Panc1 (cell line): ENCODE measurements around the gene BMP7. TPM values are rescaled to one million over a fixed set of nuclear protein-coding genes. Genes with fewer than 3 reads are reported as not detected.

Source experiments
- ATAC-seq: fragments of 200-7000 bp; cut with Tn5 transposase; 2 replicates; pipeline ENCODE4 v1.9.1; 2020; ENCODE audit warnings: mild to moderate bottlenecking, moderate library complexity
- BruUV-seq: library from RNA; stranded (reverse); fragments of 400-500 nt; replicated peaks from 2 replicates; lab custom pipeline; 2021; lab: Mats Ljungman, UMichigan
- CTCF ChIA-PET: fragments of 300-600 bp; sonication (Branson Sonifier 250); formaldehyde crosslinking; loops from one replicate; lab custom pipeline; 2022; ENCODE audit warnings: antibody characterized with exemption; lab: Charles Lee
- POLR2A ChIA-PET: fragments of 300-600 bp; sonication (Branson Sonifier 250); formaldehyde crosslinking; loops from one replicate; lab custom pipeline; 2022; ENCODE audit warnings: antibody characterized with exemption; lab: Charles Lee
- DNase-seq: peaks from one replicate; pipeline ENCODE4 v3.0.0-alpha.2; 2010; ENCODE audit warnings: low read depth, low spot score
- H3K27ac ChIP-seq: 2 replicates; pipeline ENCODE4 v1.5.1; 2011; ENCODE audit warnings: mild to moderate bottlenecking, low read length, inconsistent platforms
- H3K27me3 ChIP-seq: fragments of 200-500 bp; sonication (Bioruptor generic); 2 replicates; pipeline ENCODE4 v1.6.0; 2014; ENCODE audit warnings: low read length, inconsistent platforms; ENCODE audit not compliant: control insufficient read depth, insufficient read depth
- H3K36me3 ChIP-seq: fragments of 200-500 bp; sonication (Bioruptor generic); 2 replicates; pipeline ENCODE4 v1.5.1; 2014; ENCODE audit warnings: inconsistent platforms, mild to moderate bottlenecking, low read length, moderate library complexity; ENCODE audit not compliant: control insufficient read depth, insufficient read depth
- H3K4me1 ChIP-seq: 2 replicates; pipeline ENCODE4 v1.5.1; 2011; ENCODE audit warnings: inconsistent platforms, mild to moderate bottlenecking, low read length, moderate library complexity; ENCODE audit not compliant: control insufficient read depth, insufficient read depth
- H3K4me3 ChIP-seq, 2 experiments: 2 replicates each; pipeline ENCODE4 v1.5.1; 2011 to 2012; ENCODE audit warnings: low read depth in 2 of 2, low read length in 2 of 2, mild to moderate bottlenecking in 2 of 2, inconsistent platforms in 1 of 2, moderate library complexity in 1 of 2
- H3K9me3 ChIP-seq: fragments of 200-500 bp; sonication (Bioruptor generic); 2 replicates; pipeline ENCODE4 v1.5.1; 2014; ENCODE audit warnings: low read depth, mild to moderate bottlenecking, inconsistent platforms, low read length, moderate library complexity; ENCODE audit not compliant: control insufficient read depth, insufficient read depth
- CTCF ChIP-seq: fragments of 450-650 bp; IDR thresholded peaks from 2 replicates; pipeline ENCODE4 v1.5.1; 2017; ENCODE audit warnings: mild to moderate bottlenecking
- POLR2AphosphoS5 ChIP-seq: IDR thresholded peaks from 2 replicates; pipeline ENCODE4 v1.6.1; 2012; ENCODE audit warnings: mild to moderate bottlenecking, low read depth, low read length, moderate library complexity
- REST ChIP-seq, 2 experiments: IDR thresholded peaks; 2 replicates each; pipeline ENCODE4 v1.6.1; 2011 to 2012; ENCODE audit warnings: low read depth in 2 of 2, control low read depth in 1 of 2, low read length in 1 of 2, mild to moderate bottlenecking in 1 of 2, moderate library complexity in 1 of 2; ENCODE audit not compliant: insufficient read depth in 1 of 2
- SIN3A ChIP-seq: IDR thresholded peaks from 2 replicates; pipeline ENCODE4 v1.6.1; 2012; ENCODE audit warnings: low read depth, mild to moderate bottlenecking, low read length, moderate library complexity, borderline replicate concordance; ENCODE audit not compliant: insufficient read depth
- TCF7L2 ChIP-seq: IDR thresholded peaks from 2 replicates; pipeline ENCODE4 v1.6.1; 2011; ENCODE audit warnings: mild to moderate bottlenecking, low read depth, low read length, inconsistent platforms
- in situ Hi-C: cut with HindIII; loops from 2 replicates; pipeline ENCODE4 v1.10.0; 2016; ENCODE audit warnings: low sequenced_read_pairs, low pct_unique_long_range_greater_than_20kb
- intact Hi-C: fragments of 100-400 bp; cut with micrococcal nuclease; formaldehyde crosslinking; loops from one replicate; pipeline ENCODE4 v1.10.0; 2022; ENCODE audit not compliant: unreplicated experiment
- total RNA-seq: library from RNA; stranded (reverse); gene quantifications from one replicate; pipeline ENCODE4 v1.2.1, GENCODE V29; 2021; ENCODE audit not compliant: unreplicated experiment

The BMP7 gene
- total RNA-seq, 1 experiment from 2014 or later: 11.5 TPM

- H3K36me3 ChIP-seq: no peaks in the 10 kb centered on the region
- ChIA-PET POLR2A (no interaction called here), CTCF (no interaction called here)
- intact Hi-C loops: no loop called here
- BruUV-seq: no TSS peak
- no peak overlapping the region for H3K4me3 ChIP-seq
- TF ChIP-seq REST (IDR thresholded peaks at IDR 0.05; ENCODE audit: insufficient read depth in 1 of 2, low read depth in 2 of 2, low read length in 1 of 2) (no peak), CTCF (no peak), SIN3A (no peak), TCF7L2 (no peak), POLR2AphosphoS5 (no peak)
- DNase-seq (no peak), ATAC-seq (no peak)
- peaks cover 5% of the 10 kb centered on the region for H3K4me1 ChIP-seq
- no peak overlapping the region for H3K27ac ChIP-seq
- peaks cover 7% of the 10 kb centered on the region; the same call in 1 of the 2 replicates for H3K9me3 ChIP-seq
- no peaks in the 10 kb centered on the region for H3K27me3 ChIP-seq
- in situ Hi-C loops: no loop called here
These were observed 59.2 kb downstream of the BMP7 start for GRCh38 chr20:57207251-57207650.

GRCh38 chr20:57205606-57206219, 60.7 kb downstream of the BMP7 start:
- in situ Hi-C loops: no loop called here

More at GRCh38 chr20:57205606-57206219, 60.7 kb downstream of the BMP7 start:
- no peaks in the 10 kb centered on the region for H3K4me1 ChIP-seq
- no peaks in the 10 kb centered on the region for H3K27me3 ChIP-seq
- intact Hi-C loops: no loop called here
- no peak overlapping the region for H3K4me3 ChIP-seq
- TF ChIP-seq SIN3A (no peak), TCF7L2 (no peak), CTCF (no peak), POLR2AphosphoS5 (no peak), REST (IDR thresholded peaks at IDR 0.05; ENCODE audit: insufficient read depth in 1 of 2, low read depth in 2 of 2, low read length in 1 of 2) (no peak)
- no TSS peak for BruUV-seq
- ATAC-seq (peak; percentile 86), DNase-seq (peak; percentile 41)
- no peaks in the 10 kb centered on the region for H3K36me3 ChIP-seq
- ChIA-PET POLR2A (no interaction called here), CTCF (no interaction called here)
- H3K9me3 ChIP-seq: peaks cover 7% of the 10 kb centered on the region; the same call in 1 of the 2 replicates
- no peak overlapping the region for H3K27ac ChIP-seq
